ENCODE data around the gene LHPP.

Gene LHPP

DNA sequence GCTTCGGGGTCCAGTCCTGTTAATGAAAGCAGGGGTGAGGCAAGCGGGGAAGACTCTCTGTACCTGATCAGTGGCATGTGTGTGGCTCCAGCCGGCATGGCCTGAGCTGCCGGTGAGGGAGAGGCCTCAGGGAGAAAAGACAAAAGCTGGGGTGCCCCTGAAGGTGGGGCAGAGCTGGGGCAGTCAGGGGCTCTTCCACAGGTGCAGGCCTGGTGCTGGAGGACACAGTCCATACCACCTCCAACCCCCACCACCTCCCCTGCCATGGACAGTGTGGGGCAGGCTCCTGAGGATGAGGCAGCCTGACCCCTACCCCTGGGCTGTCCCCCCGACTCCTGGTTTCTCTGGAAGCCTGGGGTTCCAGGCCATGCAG is 129.5 kb downstream of the LHPP start:
- TF ChIP-seq, protein P1, sequence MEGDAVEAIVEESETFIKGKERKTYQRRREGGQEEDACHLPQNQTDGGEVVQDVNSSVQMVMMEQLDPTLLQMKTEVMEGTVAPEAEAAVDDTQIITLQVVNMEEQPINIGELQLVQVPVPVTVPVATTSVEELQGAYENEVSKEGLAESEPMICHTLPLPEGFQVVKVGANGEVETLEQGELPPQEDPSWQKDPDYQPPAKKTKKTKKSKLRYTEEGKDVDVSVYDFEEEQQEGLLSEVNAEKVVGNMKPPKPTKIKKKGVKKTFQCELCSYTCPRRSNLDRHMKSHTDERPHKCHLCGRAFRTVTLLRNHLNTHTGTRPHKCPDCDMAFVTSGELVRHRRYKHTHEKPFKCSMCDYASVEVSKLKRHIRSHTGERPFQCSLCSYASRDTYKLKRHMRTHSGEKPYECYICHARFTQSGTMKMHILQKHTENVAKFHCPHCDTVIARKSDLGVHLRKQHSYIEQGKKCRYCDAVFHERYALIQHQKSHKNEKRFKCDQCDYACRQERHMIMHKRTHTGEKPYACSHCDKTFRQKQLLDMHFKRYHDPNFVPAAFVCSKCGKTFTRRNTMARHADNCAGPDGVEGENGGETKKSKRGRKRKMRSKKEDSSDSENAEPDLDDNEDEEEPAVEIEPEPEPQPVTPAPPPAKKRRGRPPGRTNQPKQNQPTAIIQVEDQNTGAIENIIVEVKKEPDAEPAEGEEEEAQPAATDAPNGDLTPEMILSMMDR (IDR thresholded peaks at IDR 0.05; ENCODE audit: unreplicated experiment in 3 of 3): no peak
- Mint-ChIP-seq H3K27me3 (ENCODE audit: low read depth) (peaks cover 12% of the 10 kb centered on the region), H3K36me3 (ENCODE audit: low read depth) (peaks cover 4% of the 10 kb centered on the region), H3K4me1 (peaks cover 25% of the 10 kb centered on the region), H3K27ac (no peak overlapping the region), H3K9me3 (peaks cover 9% of the 10 kb centered on the region), H3K4me3 (no peak overlapping the region)

DNA sequence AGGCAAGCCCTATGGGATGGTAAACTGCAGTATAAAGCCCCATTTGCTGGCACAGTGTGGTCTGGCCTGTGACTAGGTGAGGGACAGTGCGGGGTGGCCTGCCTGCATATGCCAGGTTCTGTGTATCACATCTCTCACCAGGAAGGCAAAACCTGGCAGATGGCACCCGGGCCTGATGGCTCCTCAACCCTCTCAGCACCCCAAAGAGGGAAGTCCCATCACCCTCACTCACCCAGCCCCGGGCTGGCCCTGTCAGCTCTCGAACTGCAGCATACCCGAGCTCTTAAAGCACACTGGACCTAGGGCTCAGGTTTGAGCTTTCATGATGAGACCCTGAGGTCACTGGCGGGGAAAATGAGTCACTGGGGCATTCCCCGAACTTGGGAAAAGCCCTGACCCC is 130.5 kb downstream of the LHPP start:
- no peak overlapping the region for H3K4me3 Mint-ChIP-seq
- TF ChIP-seq, protein P1 (IDR thresholded peaks at IDR 0.05; ENCODE audit: unreplicated experiment in 3 of 3): no peak
- H3K9me3 Mint-ChIP-seq: peaks cover 9% of the 10 kb centered on the region
- H3K27me3 Mint-ChIP-seq (ENCODE audit: low read depth): peaks cover 8% of the 10 kb centered on the region
- H3K36me3 Mint-ChIP-seq (ENCODE audit: low read depth): peaks cover 4% of the 10 kb centered on the region
- H3K27ac Mint-ChIP-seq: no peak overlapping the region
- H3K4me1 Mint-ChIP-seq: peaks cover 25% of the 10 kb centered on the region

DNA sequence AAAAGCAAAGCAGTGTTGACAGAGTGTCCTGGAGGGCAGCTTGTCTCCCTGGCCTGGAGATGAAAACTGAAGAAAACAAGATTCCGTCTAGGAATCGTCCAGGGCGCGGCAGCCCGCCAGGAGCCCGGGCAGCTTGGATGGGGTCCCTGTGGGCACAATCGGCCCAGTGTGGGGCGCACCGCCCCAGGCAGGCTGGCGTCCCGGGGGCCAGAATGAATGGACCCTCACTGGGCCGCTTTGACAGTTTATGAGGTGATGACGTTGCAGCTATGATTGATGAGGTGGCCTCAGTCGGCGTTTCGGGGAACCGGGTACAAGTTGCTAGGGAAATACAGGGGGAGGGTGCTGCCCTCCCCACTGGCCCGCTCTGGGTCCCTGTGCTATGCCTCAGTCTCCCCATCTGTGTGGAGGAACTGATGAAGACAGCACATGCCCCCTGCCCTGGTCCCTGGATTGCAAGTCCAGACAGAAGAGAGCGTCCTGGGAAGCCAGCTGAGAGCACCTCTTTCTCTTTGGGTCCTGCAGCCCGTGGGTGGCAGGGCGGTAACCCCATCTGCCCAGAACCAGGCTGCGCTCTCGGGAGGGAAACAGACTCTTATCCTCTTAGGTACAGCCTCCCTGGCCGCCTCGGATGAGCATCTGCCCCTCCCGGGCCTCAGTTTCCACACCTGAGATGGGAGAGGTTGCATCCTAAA is 131.3 kb downstream of the LHPP start:
- Mint-ChIP-seq H3K27ac (no peak overlapping the region), H3K4me3 (no peak overlapping the region), H3K9me3 (peaks cover 9% of the 10 kb centered on the region), H3K4me1 (peaks cover 25% of the 10 kb centered on the region), H3K36me3 (ENCODE audit: low read depth) (peaks cover 4% of the 10 kb centered on the region), H3K27me3 (ENCODE audit: low read depth) (peaks cover 8% of the 10 kb centered on the region)
- TF ChIP-seq, protein P1 (IDR thresholded peaks at IDR 0.05; ENCODE audit: unreplicated experiment in 3 of 3): no peak

DNA sequence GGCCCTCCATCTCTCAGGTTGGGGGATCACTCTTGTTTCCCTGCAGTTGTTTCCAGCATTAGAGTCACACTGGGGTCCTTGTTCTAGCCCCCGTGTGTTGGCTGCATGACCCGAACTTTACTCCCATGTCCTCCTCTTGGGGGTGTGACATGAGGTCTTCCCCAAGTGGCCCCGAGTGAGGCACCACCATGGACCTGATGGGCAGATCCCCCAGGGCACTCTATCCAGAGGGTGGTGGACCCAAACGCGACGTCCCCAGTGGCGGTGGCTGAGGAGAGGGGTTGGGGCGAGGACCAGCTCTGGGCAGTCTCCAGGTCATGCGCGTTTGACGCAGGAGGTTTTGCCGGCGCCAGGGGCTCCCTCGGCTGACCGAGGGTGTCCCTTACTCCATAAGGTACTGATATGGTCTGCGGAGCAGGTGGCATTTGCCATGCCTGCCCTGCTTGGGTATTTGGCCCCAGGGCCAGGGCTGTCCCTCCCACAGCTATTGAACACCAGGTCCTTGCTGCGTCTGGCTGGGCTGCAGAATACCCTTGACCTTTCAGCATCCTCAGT is 131.9 kb downstream of the LHPP start:
- Mint-ChIP-seq H3K27ac (no peak overlapping the region), H3K27me3 (ENCODE audit: low read depth) (peaks cover 4% of the 10 kb centered on the region), H3K4me3 (no peak overlapping the region), H3K9me3 (peaks cover 9% of the 10 kb centered on the region), H3K36me3 (ENCODE audit: low read depth) (peaks cover 4% of the 10 kb centered on the region), H3K4me1 (peaks cover 21% of the 10 kb centered on the region)
- TF ChIP-seq, protein P1 (IDR thresholded peaks at IDR 0.05; ENCODE audit: unreplicated experiment in 3 of 3): no peak

DNA sequence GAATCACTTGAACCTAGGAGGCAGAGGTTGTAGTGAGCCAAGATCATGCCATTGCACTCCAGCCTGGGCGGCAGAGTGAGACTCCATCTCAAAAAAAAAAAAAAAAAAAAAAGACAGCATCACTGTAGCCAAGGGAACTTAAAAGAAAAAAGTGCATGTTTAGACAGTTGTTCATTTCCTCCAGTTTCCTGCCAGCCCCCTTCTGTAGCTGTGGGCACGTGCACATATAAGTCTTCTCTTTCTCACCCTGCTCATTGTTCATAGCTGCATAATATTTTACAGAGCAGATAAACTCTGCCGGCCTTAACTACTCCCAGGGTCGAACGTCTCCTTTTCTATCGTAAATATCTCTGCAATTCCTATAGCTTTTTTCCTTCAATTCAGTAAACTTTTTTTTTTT is 132.6 kb downstream of the LHPP start:
- H3K4me3 Mint-ChIP-seq: no peak overlapping the region
- peaks cover 4% of the 10 kb centered on the region for H3K27me3 Mint-ChIP-seq (ENCODE audit: low read depth)
- peaks cover 4% of the 10 kb centered on the region for H3K36me3 Mint-ChIP-seq (ENCODE audit: low read depth)
- peaks cover 14% of the 10 kb centered on the region for H3K4me1 Mint-ChIP-seq
- no peak overlapping the region for H3K27ac Mint-ChIP-seq
- H3K9me3 Mint-ChIP-seq: peaks cover 9% of the 10 kb centered on the region
- TF ChIP-seq, protein P1 (IDR thresholded peaks at IDR 0.05; ENCODE audit: unreplicated experiment in 3 of 3): no peak
